Large intestine (tissue), 3 donors: ENCODE measurements around the gene PRIMPOL. TPM values are rescaled to one million over a fixed set of nuclear protein-coding genes. Genes with fewer than 3 reads are reported as not detected.
A peak's percentile ranks its signal among the peaks of the same experiment; 100 is the strongest.

Source experiments
- DNase-seq, 2 donors: peaks; one replicate each; pipeline versions ENCODE4 v3.0.0 to v3.0.0-alpha.2; 2013
- H3K27ac ChIP-seq: one replicate; pipeline ENCODE4 v1.5.1; 2013; ENCODE audit warnings: low read length
- H3K27me3 ChIP-seq: 2 replicates; pipeline ENCODE4 v1.6.1; 2013; ENCODE audit warnings: low read length; ENCODE audit not compliant: control insufficient read depth, insufficient read depth
- H3K36me3 ChIP-seq: 2 replicates; pipeline ENCODE4 v1.6.1; 2013; ENCODE audit warnings: low read length; ENCODE audit not compliant: control insufficient read depth, insufficient read depth
- H3K4me1 ChIP-seq: one replicate; pipeline ENCODE4 v1.6.1; 2013; ENCODE audit warnings: low read length; ENCODE audit not compliant: control insufficient read depth, insufficient read depth
- H3K4me3 ChIP-seq: one replicate; pipeline ENCODE4 v1.5.1; 2013; ENCODE audit warnings: low read length
- H3K9me3 ChIP-seq: one replicate; pipeline ENCODE4 v1.6.1; 2013; ENCODE audit warnings: mild to moderate bottlenecking, low read depth, low read length, moderate library complexity; ENCODE audit not compliant: control insufficient read depth
- WGBS: methylation state at CpG from one replicate; pipeline ENCODE4 v1.1.5; 2013; ENCODE audit warnings: low lambda C conversion rate; ENCODE audit not compliant: insufficient coverage; 5-methylcytosine and 5-hydroxymethylcytosine counted together
- polyA plus RNA-seq: library from polyadenylated mRNA; unstranded; fragments of 120-200 nt; gene quantifications from one replicate; pipeline ENCODE4 v1.2.1, GENCODE V29; 2013

Gene PRIMPOL
- polyA plus RNA-seq, 1 donor, result 23.8 TPM

DNA sequence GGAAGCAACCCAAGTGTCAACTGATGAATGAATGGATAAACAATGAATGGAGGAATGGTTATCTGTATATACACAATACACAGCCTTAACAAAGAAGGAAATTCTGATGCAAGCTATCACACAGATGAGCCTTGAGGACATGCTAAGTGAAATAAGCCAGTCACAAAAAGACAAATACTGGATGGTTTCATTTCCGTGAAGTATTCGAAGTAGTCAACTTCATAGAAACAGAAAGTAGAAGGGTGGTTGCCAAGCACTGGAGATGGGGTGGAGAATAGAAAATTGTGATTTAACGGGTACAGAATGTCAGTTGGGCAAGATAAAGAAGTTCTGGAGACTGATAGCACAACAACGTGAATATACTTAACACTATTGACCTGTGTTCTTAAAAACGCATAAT is 56.2 kb downstream of the PRIMPOL start:
- WGBS, result 94% methylated on average over 4 of the region's 5 CpGs
- peaks cover 10% of the 10 kb centered on the region for H3K36me3 ChIP-seq
- H3K27me3 ChIP-seq, result no peaks in the 10 kb centered on the region
- H3K27ac ChIP-seq, result no peak overlapping the region
- no peak overlapping the region for H3K4me3 ChIP-seq
- no peak for DNase-seq
- H3K9me3 ChIP-seq, result no peaks in the 10 kb centered on the region
- no peaks in the 10 kb centered on the region for H3K4me1 ChIP-seq

DNA sequence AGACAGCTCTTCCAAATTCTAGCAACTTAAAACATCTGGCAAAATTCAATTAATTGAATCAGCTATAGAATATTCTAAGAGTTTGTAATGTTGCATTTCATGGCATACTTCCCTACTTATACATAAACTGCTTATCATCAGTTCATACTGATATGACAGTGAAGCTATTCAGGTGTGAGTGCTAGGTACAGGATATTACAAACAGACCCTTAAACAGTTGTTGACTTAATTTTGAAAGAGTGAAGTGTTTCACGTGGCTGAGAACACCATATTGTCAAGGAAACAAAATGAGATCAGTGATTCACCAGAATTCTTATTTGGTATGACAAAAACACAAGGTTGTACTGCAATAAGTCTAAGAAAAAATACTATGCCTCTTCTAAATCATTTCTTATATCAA is 56.9 kb downstream of the PRIMPOL start:
- H3K36me3 ChIP-seq, result peaks cover 7% of the 10 kb centered on the region
- DNase-seq, result peak in 1 of 2 donors; percentile 10
- no peaks in the 10 kb centered on the region for H3K27me3 ChIP-seq
- H3K4me3 ChIP-seq, result no peak overlapping the region
- WGBS, result 88% methylated on average over 1 of the region's 1 CpG
- H3K9me3 ChIP-seq, result no peaks in the 10 kb centered on the region
- H3K4me1 ChIP-seq, result no peaks in the 10 kb centered on the region
- no peak overlapping the region for H3K27ac ChIP-seq

DNA sequence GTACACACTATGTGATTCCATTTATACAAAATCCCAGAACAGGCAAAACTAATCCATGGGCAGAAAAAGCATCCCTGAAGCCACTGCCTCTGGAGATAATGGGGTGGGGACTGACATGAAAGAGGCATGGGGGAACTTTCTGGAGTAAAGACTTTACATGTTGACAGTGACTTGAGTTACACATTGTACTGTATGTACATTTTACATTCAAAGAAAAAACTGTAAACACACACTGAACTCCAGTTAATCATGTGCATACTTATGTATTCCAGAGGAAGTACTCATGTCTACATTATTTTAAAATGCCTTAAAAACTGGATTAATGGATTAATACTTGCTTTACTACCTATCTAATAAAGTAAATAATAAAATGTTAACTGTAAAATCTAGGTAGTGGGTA is 62.8 kb downstream of the PRIMPOL start:
- Histone ChIP-seq H3K27me3 (no peaks in the 10 kb centered on the region), H3K9me3 (no peaks in the 10 kb centered on the region), H3K4me1 (no peaks in the 10 kb centered on the region), H3K36me3 (peaks cover 3% of the 10 kb centered on the region), H3K27ac (no peak overlapping the region), H3K4me3 (no peak overlapping the region)
- DNase-seq, result no peak

GRCh38 chr4:184713887-184714286 is 64.3 kb downstream of the PRIMPOL start:
- no peaks in the 10 kb centered on the region for H3K4me1 ChIP-seq
- H3K9me3 ChIP-seq, result no peaks in the 10 kb centered on the region
- H3K36me3 ChIP-seq, result peaks cover 3% of the 10 kb centered on the region
- no peaks in the 10 kb centered on the region for H3K27me3 ChIP-seq
- no peak overlapping the region for H3K4me3 ChIP-seq
- WGBS, result 20% methylated on average over 1 of the region's 2 CpGs
- no peak for DNase-seq
- no peak overlapping the region for H3K27ac ChIP-seq

DNA sequence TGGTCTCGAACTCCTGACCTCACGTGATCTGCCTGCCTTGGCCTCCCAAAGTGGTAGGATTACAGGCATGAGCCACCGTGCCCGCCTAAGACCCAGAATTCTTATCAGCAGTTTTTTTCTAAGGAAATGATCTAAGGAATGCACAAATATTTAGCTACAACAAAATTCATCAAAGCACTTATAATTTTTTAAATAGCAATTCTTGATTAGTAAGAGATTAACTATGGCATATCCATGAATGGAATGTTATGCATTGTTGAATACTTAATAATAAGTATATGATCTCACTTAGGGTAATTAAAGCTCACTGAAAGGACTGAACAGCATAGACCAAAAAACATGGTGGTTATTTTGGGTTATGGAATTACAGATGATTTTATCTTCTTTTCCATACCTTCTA is 66.0 kb downstream of the PRIMPOL start:
- H3K4me1 ChIP-seq, result no peaks in the 10 kb centered on the region
- H3K36me3 ChIP-seq, result peaks cover 7% of the 10 kb centered on the region
- no CpG with 5 or more reads among the region's 4 CpGs for WGBS
- H3K4me3 ChIP-seq, result no peak overlapping the region
- H3K27me3 ChIP-seq, result no peaks in the 10 kb centered on the region
- no peak overlapping the region for H3K27ac ChIP-seq
- no peaks in the 10 kb centered on the region for H3K9me3 ChIP-seq
- no peak for DNase-seq

GRCh38 chr4:184719407-184719806 is 69.9 kb downstream of the PRIMPOL start:
- H3K27me3 ChIP-seq, result no peaks in the 10 kb centered on the region
- DNase-seq, result no peak
- H3K9me3 ChIP-seq, result no peaks in the 10 kb centered on the region
- no peak overlapping the region for H3K4me3 ChIP-seq
- no CpG with 5 or more reads among the region's 3 CpGs for WGBS
- H3K4me1 ChIP-seq, result no peaks in the 10 kb centered on the region
- H3K36me3 ChIP-seq, result peaks cover 7% of the 10 kb centered on the region
- no peak overlapping the region for H3K27ac ChIP-seq

DNA sequence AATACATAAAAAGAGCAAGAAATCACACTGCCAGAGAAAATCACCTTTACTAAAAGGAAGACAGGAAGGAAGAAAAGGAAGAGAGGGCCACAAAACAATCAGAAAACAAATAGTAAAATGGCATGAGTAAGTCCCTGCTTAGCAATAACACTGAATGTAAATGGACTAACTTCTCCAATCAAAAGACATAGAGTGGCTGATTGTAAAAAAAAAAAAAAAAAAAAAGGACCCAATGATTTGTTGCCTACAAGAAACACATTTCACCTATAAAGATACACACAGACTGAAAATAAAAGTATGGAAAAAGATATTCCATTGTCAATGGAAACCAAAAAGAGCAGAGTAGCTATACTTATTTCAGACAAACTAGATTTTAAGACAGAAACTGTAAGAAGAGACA is 71.7 kb downstream of the PRIMPOL start:
- H3K27me3 ChIP-seq, result no peaks in the 10 kb centered on the region
- H3K36me3 ChIP-seq, result peaks cover 4% of the 10 kb centered on the region
- H3K27ac ChIP-seq, result no peak overlapping the region
- H3K4me1 ChIP-seq, result no peaks in the 10 kb centered on the region
- no peak overlapping the region for H3K4me3 ChIP-seq
- DNase-seq, result no peak
- H3K9me3 ChIP-seq, result no peaks in the 10 kb centered on the region

GRCh38 chr4:184722798-184723197 is 73.3 kb downstream of the PRIMPOL start:
- no peak overlapping the region for H3K4me3 ChIP-seq
- H3K27me3 ChIP-seq, result no peaks in the 10 kb centered on the region
- H3K9me3 ChIP-seq, result no peaks in the 10 kb centered on the region
- H3K36me3 ChIP-seq, result peaks cover 8% of the 10 kb centered on the region
- 20% methylated on average over 1 of the region's 1 CpG for WGBS
- H3K4me1 ChIP-seq, result no peaks in the 10 kb centered on the region
- H3K27ac ChIP-seq, result no peak overlapping the region
- DNase-seq, result no peak

DNA sequence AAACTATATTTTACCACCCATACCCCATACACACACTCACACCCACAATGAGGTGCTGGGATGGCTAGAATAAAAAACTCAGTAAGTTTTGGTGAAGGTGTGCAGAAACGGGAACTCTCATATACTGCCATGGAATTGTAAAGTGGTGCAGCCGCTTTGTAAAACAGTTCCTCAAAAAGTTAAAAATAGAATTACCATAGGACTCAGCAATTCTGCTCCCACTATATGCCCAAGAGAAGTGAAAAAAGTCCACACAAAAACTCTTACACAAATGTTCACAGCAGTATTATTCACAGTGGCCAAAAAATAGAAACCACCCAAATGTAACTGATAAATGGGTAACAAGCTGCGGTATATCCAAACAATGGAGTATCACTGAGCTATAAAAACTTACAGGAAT is 77.9 kb downstream of the PRIMPOL start:
- H3K27ac ChIP-seq, result no peak overlapping the region
- no peaks in the 10 kb centered on the region for H3K4me1 ChIP-seq
- no peaks in the 10 kb centered on the region for H3K9me3 ChIP-seq
- no peak for DNase-seq
- no peaks in the 10 kb centered on the region for H3K27me3 ChIP-seq
- H3K36me3 ChIP-seq, result peaks cover 7% of the 10 kb centered on the region
- no peak overlapping the region for H3K4me3 ChIP-seq
- no CpG with 5 or more reads among the region's 3 CpGs for WGBS

DNA sequence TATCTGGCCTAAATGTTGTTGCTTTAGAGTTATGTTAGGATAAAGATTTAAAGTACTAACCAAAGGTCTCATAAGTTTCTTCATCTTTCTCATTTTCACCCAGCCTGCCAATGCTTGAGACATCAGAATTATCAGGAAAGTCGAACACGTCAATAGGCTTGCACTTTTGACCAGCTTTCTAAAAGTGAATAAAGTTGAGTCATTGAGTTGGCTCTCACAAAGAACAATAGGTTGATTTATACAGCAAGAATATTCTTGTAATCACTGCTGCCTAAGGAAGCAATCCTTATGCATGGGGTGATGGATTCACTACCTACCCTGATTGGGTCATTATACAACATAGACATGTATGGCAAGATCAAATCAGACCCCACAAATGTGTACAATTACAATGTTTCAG is 79.3 kb downstream of the PRIMPOL start:
- WGBS, result no CpG with 5 or more reads among the region's 2 CpGs
- H3K4me1 ChIP-seq, result no peaks in the 10 kb centered on the region
- no peak overlapping the region for H3K4me3 ChIP-seq
- DNase-seq, result peak in 1 of 2 donors; percentile 25
- H3K9me3 ChIP-seq, result no peaks in the 10 kb centered on the region
- peaks cover 7% of the 10 kb centered on the region for H3K36me3 ChIP-seq
- no peaks in the 10 kb centered on the region for H3K27me3 ChIP-seq
- H3K27ac ChIP-seq, result no peak overlapping the region

DNA sequence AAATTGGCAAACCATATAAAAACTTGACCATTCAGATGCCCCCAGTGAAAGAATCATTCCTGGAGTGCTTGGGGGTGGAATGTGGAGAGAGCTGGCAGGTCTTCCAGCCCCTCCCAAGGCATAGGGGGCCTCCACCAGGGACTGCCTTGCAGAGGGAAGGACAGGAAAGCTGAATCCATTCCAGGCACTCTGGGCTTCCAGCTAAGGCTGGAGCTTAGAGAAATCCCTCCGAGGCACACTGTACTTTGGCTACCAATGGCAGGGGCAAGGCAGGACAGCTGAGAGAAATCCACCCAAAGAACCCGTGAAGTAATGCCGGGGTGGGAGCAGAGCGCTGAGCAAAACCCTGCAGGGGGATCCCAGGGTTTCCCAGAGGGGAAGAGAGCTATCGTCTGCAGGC is 80.4 kb downstream of the PRIMPOL start:
- DNase-seq, result no peak
- no CpG with 5 or more reads among the region's 5 CpGs for WGBS

More for the DNA sequence above, 80.4 kb downstream of the PRIMPOL start:
- no peak overlapping the region for H3K4me3 ChIP-seq
- no peak overlapping the region for H3K27ac ChIP-seq
- H3K36me3 ChIP-seq, result peaks cover 7% of the 10 kb centered on the region
- H3K27me3 ChIP-seq, result no peaks in the 10 kb centered on the region
- H3K9me3 ChIP-seq, result no peaks in the 10 kb centered on the region
- H3K4me1 ChIP-seq, result no peaks in the 10 kb centered on the region
